PC-3 (cell line): ENCODE measurements around the gene TMEM185B. TPM values are rescaled to one million over a fixed set of nuclear protein-coding genes. Genes with fewer than 3 reads are reported as not detected.

Source experiments
- ATAC-seq: fragments of 200-7000 bp; cut with Tn5 transposase; 2 replicates; pipeline ENCODE4 v1.9.1; 2020; ENCODE audit warnings: mild to moderate bottlenecking, moderate library complexity
- Bru-seq: library from RNA; stranded (reverse); fragments of 400-500 nt; gene quantifications from one replicate; lab custom pipeline; 2021; lab: Mats Ljungman, UMichigan
- BruChase-seq, 2 experiments: library from RNA; stranded (reverse); fragments of 400-500 nt; gene quantifications; one replicate each; lab custom pipeline; 2021; lab: Mats Ljungman, UMichigan
- BruUV-seq: library from RNA; stranded (reverse); fragments of 400-500 nt; replicated peaks from 2 replicates; lab custom pipeline; 2021; lab: Mats Ljungman, UMichigan
- CTCF ChIA-PET: fragments of 300-600 bp; sonication (Branson Sonifier 250); formaldehyde crosslinking; loops from one replicate; lab custom pipeline; 2022; ENCODE audit warnings: antibody characterized with exemption; lab: Charles Lee
- POLR2A ChIA-PET: fragments of 300-600 bp; sonication (Branson Sonifier 250); formaldehyde crosslinking; loops from one replicate; lab custom pipeline; 2022; ENCODE audit warnings: antibody characterized with exemption; ENCODE audit not compliant: unreplicated experiment; lab: Charles Lee
- DNase-seq: peaks from one replicate; pipeline ENCODE4 v3.0.0-alpha.2; 2015
- H2AFZ ChIP-seq: fragments of 300-600 bp; sonication (generic); 2 replicates; pipeline ENCODE4 v1.6.0; 2016; ENCODE audit warnings: antibody characterized with exemption, low read length
- H3F3A ChIP-seq: fragments of 300-600 bp; sonication (generic); one replicate; pipeline ENCODE4 v1.6.0; 2017; ENCODE audit warnings: antibody characterized with exemption, low read length, control low read depth, mild to moderate bottlenecking; ENCODE audit not compliant: unreplicated experiment
- H3K27ac ChIP-seq: fragments of 300-600 bp; sonication (generic); 2 replicates; pipeline ENCODE4 v1.5.1; 2016; ENCODE audit warnings: mild to moderate bottlenecking, low read length
- H3K27me3 ChIP-seq: fragments of 300-600 bp; sonication (generic); 2 replicates; pipeline ENCODE4 v1.6.1; 2016; ENCODE audit warnings: low read length, mixed read lengths
- H3K36me3 ChIP-seq: fragments of 300-600 bp; sonication (generic); 2 replicates; pipeline ENCODE4 v1.6.1; 2016; ENCODE audit warnings: low read depth, mixed run types, low read length, mixed read lengths
- H3K4me1 ChIP-seq: fragments of 300-600 bp; sonication (generic); 2 replicates; pipeline ENCODE4 v1.5.1; 2016; ENCODE audit warnings: low read length; ENCODE audit not compliant: insufficient read depth
- H3K4me2 ChIP-seq: fragments of 300-600 bp; sonication (generic); 2 replicates; pipeline ENCODE4 v1.6.0; 2016; ENCODE audit warnings: low read length
- H3K4me3 ChIP-seq: fragments of 300-600 bp; sonication (generic); 2 replicates; pipeline ENCODE4 v1.5.1; 2016; ENCODE audit warnings: mild to moderate bottlenecking, low read length, mixed read lengths
- H3K79me2 ChIP-seq: fragments of 300-600 bp; sonication (generic); 2 replicates; pipeline ENCODE4 v1.6.1; 2017; ENCODE audit warnings: low read length, mixed read lengths
- H3K9ac ChIP-seq: fragments of 300-600 bp; sonication (generic); 2 replicates; pipeline ENCODE4 v1.6.0; 2016; ENCODE audit warnings: mild to moderate bottlenecking, low read length
- H3K9me2 ChIP-seq: fragments of 300-600 bp; sonication (generic); replicated peaks from 2 replicates; pipeline ENCODE4 v1.6.1; 2016; ENCODE audit warnings: mixed run types, low read length, mixed read lengths
- H3K9me3 ChIP-seq: fragments of 300-600 bp; sonication (generic); 2 replicates; pipeline ENCODE4 v1.6.1; 2016; ENCODE audit warnings: low read length, mixed read lengths
- H4K20me1 ChIP-seq: fragments of 300-600 bp; sonication (generic); 2 replicates; pipeline ENCODE4 v1.6.1; 2016; ENCODE audit warnings: low read length, mixed read lengths
- EZH2 ChIP-seq: fragments of 300-600 bp; sonication (generic); IDR thresholded peaks from one replicate; pipeline ENCODE4 v1.6.1; 2017; ENCODE audit warnings: antibody characterized with exemption, mild to moderate bottlenecking, low read length; ENCODE audit not compliant: unreplicated experiment
- EZH2phosphoT487 ChIP-seq: fragments of 300-600 bp; sonication (generic); IDR thresholded peaks from 2 replicates; pipeline ENCODE4 v1.6.1; 2018; ENCODE audit warnings: mild to moderate bottlenecking, antibody characterized with exemption, low read length, borderline replicate concordance
- intact Hi-C: fragments of 100-400 bp; cut with micrococcal nuclease; formaldehyde crosslinking; loops from 2 replicates; pipeline ENCODE4 v1.9.0; 2023
- long read RNA-seq: library from polyadenylated mRNA; unstranded; transcript quantifications from one replicate; pipeline ENCODE4 v2.0.0, GENCODE V29; 2021; ENCODE audit not compliant: unreplicated experiment
- total RNA-seq: library from RNA; depleted of rRNA; stranded (reverse); fragments of >200 nt; gene quantifications from 2 replicates; pipeline ENCODE4 v1.2.3, GENCODE V29; 2014; rRNA removed
- TF ChIP-seq, protein P1 (sequence below): fragments of 300-600 bp; sonication (generic); conservative IDR thresholded peaks from 2 replicates; pipeline ENCODE4 v1.5.1; 2017; ENCODE audit warnings: antibody characterized with exemption, low read depth, mild to moderate bottlenecking, low read length

TMEM185B gene
- 67.5 and 83.6 TPM in 2 replicates for total RNA-seq
- percentile 85 among the genes with signal in this experiment for Bru-seq, nascent RNA
- percentile 98 among the genes with signal in this experiment for BruChase-seq, experiment 1, labeled RNA remaining after a 6-hour chase
- BruChase-seq, experiment 2, labeled RNA remaining after a 2-hour chase, result percentile 96 among the genes with signal in this experiment
- long read RNA-seq, transcript TMEM185B-201 (1 exons, 2,131 nt), result major isoform, 42 of 42 reads
- long read RNA-seq, partial matches to known transcripts, result 0 of 42 reads
- long read RNA-seq, other reads (novel, unspliced or antisense), result 0 of 42 reads

DNA sequence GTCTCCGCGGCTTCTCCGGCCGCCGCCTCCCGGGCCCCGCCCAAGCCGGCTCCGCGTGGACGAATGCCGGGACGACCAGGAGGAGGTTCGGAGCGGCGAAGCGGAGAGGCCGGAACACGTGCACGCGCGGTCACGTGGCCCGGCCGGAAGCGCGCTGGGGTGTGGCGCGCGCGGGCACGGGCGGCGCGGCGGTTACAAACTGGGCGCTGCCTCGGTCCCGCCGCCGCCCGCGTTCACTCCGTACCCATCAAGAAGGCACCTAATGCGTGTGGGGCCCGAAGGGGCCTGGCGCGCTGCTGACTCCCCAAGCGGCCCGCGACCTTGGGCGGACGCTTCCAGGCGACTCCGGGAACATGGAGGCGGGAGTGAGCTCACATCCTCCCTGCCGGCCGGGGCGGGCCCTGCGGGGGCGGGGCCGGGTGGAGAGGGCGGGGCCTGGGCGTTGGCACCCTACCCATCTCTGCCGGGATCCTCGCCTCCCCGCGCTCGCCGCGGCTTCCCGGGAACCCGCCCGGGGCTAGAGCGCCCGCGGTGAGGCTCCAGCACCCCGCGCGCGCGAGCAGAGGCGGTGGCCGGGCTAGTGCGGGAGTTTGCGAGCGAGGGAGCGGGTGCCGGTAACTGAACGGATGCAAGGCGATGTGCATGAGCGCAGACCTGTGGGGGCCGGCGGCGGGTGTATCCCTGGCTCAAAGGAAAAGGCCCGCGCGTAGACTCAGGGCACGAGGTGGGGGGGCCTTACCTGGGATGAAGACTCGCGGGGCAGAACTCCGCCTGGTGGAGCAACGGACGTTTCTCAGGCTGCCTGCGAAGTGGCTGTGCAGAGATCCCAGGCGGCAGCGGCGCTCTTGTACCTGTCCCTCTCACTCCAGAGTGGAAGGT is at the start of gene TMEM185B:
Gene TMEM185B, minus strand, starts transcription at position 367 of the 879 bp plus-strand sequence. CDS start 424 bp downstream, outside the sequence.
- H4K20me1 ChIP-seq, result peaks cover 5% of the 10 kb centered on the region; the same call in 1 of the 2 replicates
- H3K27ac ChIP-seq, result peak within 1 kb of the TSS; percentile 79
- H3K27me3 ChIP-seq, result no peaks in the 10 kb centered on the region
- H3K9me2 ChIP-seq, result no peaks in the 10 kb centered on the region
- peaks cover 45% of the 10 kb centered on the region for H3K4me1 ChIP-seq
- POLR2A ChIA-PET, result interaction anchor here (0.5 to 1.0 kb wide), 4 partner anchors 10 to 90 kb away, joined by 3 to 5 read pairs (median 4); no protein-coding TSS in a partner anchor
- peaks cover 49% of the 10 kb centered on the region for H3K79me2 ChIP-seq
- peak within 1 kb of the TSS; percentile 70 for H3K4me3 ChIP-seq
- no peak for TF ChIP-seq EZH2
- TF ChIP-seq, protein P1, sequence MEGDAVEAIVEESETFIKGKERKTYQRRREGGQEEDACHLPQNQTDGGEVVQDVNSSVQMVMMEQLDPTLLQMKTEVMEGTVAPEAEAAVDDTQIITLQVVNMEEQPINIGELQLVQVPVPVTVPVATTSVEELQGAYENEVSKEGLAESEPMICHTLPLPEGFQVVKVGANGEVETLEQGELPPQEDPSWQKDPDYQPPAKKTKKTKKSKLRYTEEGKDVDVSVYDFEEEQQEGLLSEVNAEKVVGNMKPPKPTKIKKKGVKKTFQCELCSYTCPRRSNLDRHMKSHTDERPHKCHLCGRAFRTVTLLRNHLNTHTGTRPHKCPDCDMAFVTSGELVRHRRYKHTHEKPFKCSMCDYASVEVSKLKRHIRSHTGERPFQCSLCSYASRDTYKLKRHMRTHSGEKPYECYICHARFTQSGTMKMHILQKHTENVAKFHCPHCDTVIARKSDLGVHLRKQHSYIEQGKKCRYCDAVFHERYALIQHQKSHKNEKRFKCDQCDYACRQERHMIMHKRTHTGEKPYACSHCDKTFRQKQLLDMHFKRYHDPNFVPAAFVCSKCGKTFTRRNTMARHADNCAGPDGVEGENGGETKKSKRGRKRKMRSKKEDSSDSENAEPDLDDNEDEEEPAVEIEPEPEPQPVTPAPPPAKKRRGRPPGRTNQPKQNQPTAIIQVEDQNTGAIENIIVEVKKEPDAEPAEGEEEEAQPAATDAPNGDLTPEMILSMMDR, result peak; percentile 56
- no peak for TF ChIP-seq EZH2phosphoT487
- no peaks in the 10 kb centered on the region for H3K9me3 ChIP-seq
- intact Hi-C loops, result loop anchor here (1.0 kb wide), 2 partner anchors 29 to 90 kb away; partner anchors contain the start of gene RALB
- H3K4me2 ChIP-seq, result peak within 1 kb of the TSS; percentile 83
- peak within 1 kb of the TSS; percentile 75 for H2AFZ ChIP-seq
- no peaks in the 10 kb centered on the region for H3F3A ChIP-seq
- H3K36me3 ChIP-seq, result peaks cover 5% of the 10 kb centered on the region; the same call in 1 of the 2 replicates
- peak; percentile 88 for DNase-seq
- peak within 1 kb of the TSS; percentile 88 for H3K9ac ChIP-seq
- CTCF ChIA-PET, result interaction anchor here (0.6 to 1.3 kb wide), 5 partner anchors 48 to 210 kb away, joined by 3 to 7 read pairs (median 3); partner anchors contain the start of gene EPB41L5
- BruUV-seq, result no TSS peak
- ATAC-seq, result peak; percentile 91

- Histone ChIP-seq H3K9ac (no peak overlapping the region), H4K20me1 (no peaks in the 10 kb centered on the region), H3K4me2 (no peak overlapping the region), H3K9me3 (no peaks in the 10 kb centered on the region), H3K9me2 (no peaks in the 10 kb centered on the region), H3K4me1 (no peaks in the 10 kb centered on the region), H2AFZ (no peak overlapping the region), H3K27ac (no peak overlapping the region), H3K36me3 (peaks cover 17% of the 10 kb centered on the region; the same call in 1 of the 2 replicates), H3K79me2 (peaks cover 97% of the 10 kb centered on the region), H3F3A (no peaks in the 10 kb centered on the region), H3K4me3 (no peak overlapping the region), H3K27me3 (no peaks in the 10 kb centered on the region)
- intact Hi-C loops, result no loop called here
- TF ChIP-seq, protein P1, result no peak
- TF ChIP-seq EZH2phosphoT487 (no peak), EZH2 (no peak)
- ATAC-seq (no peak), DNase-seq (no peak)
- ChIA-PET POLR2A (no interaction called here), CTCF (no interaction called here)
- no TSS peak for BruUV-seq
These were observed 48.6 kb upstream of the TMEM185B start for GRCh38 chr2:120271711-120272379.
